Urothelium cell line (cell line): ENCODE measurements around the gene ENPP1.

Experiments
- DNase-seq: peaks from one replicate; pipeline ENCODE4 v3.0.0; 2011; ENCODE audit warnings: low spot score, mixed read lengths
- FAIRE-seq: peaks from 2 replicates; lab custom pipeline; 2011; peaks lifted over from hg19 to GRCh38; lab: Jason Lieb, UNC

Gene ENPP1

GRCh38 chr6:131784561-131784960 is 23.3 kb upstream of the ENPP1 start:
- no peak for FAIRE-seq
- DNase-seq, result no peak

- DNase-seq (no peak), FAIRE-seq (no peak)
These were observed 20.7 kb upstream of the ENPP1 start for GRCh38 chr6:131787079-131787478.

- DNase-seq (no peak), FAIRE-seq (no peak)
These were observed 19.8 kb upstream of the ENPP1 start for GRCh38 chr6:131787766-131788712.

GRCh38 chr6:131789219-131789618 is 18.6 kb upstream of the ENPP1 start:
- no peak for FAIRE-seq

GRCh38 chr6:131791476-131791875 is 16.3 kb upstream of the ENPP1 start:
- FAIRE-seq (no peak), DNase-seq (no peak)

More at GRCh38 chr6:131789219-131789618, 18.6 kb upstream of the ENPP1 start:
- no peak for DNase-seq

GRCh38 chr6:131792091-131792496 is 15.7 kb upstream of the ENPP1 start:
- FAIRE-seq (no peak), DNase-seq (peak; percentile 73)

- DNase-seq, result no peak
- no peak for FAIRE-seq
These were observed 12.5 kb upstream of the ENPP1 start for GRCh38 chr6:131795366-131795765.

GRCh38 chr6:131802347-131802746 is 5.5 kb upstream of the ENPP1 start:
- FAIRE-seq, result no peak
- no peak for DNase-seq

- DNase-seq, result no peak
These were observed 4.6 kb upstream of the ENPP1 start for GRCh38 chr6:131803007-131803769.

GRCh38 chr6:131804131-131804530 is 3.7 kb upstream of the ENPP1 start:
- FAIRE-seq, result no peak
- DNase-seq, result no peak

More at GRCh38 chr6:131803007-131803769, 4.6 kb upstream of the ENPP1 start:
- FAIRE-seq, result no peak

- no peak for FAIRE-seq
- no peak for DNase-seq
These were observed 538 bp upstream of the ENPP1 start for GRCh38 chr6:131807321-131807643.

GRCh38 chr6:131808460-131809269 is 845 bp downstream of the ENPP1 start:
- no peak for FAIRE-seq
- DNase-seq, result no peak

GRCh38 chr6:131811500-131811899 is 3.7 kb downstream of the ENPP1 start:
- FAIRE-seq (no peak), DNase-seq (no peak)

- DNase-seq (no peak), FAIRE-seq (no peak)
These were observed 6.2 kb downstream of the ENPP1 start for GRCh38 chr6:131813991-131814390.

GRCh38 chr6:131816869-131817268 is 9.0 kb downstream of the ENPP1 start:
- DNase-seq, result no peak
- no peak for FAIRE-seq

- FAIRE-seq (no peak), DNase-seq (no peak)
These were observed 11.8 kb downstream of the ENPP1 start for GRCh38 chr6:131819572-131820124.

GRCh38 chr6:131821010-131821807 is 13.4 kb downstream of the ENPP1 start:
- no peak for DNase-seq
- no peak for FAIRE-seq

GRCh38 chr6:131822119-131822518 is 14.3 kb downstream of the ENPP1 start:
- no peak for DNase-seq
- FAIRE-seq, result no peak

GRCh38 chr6:131823276-131823902 is 15.6 kb downstream of the ENPP1 start:
- DNase-seq (no peak), FAIRE-seq (no peak)
